ENCODE measurements around the gene ARPC5L. TPM values are rescaled to one million over a fixed set of nuclear protein-coding genes. Genes with fewer than 3 reads are reported as not detected.

ARPC5L gene
- total RNA-seq, 1 donor from 2014 or later = 35.1 TPM

GRCh38 chr9:124885551-124885950 lies 23.6 kb downstream of the ARPC5L start:
- TF ChIP-seq CTCF (IDR thresholded peaks at IDR 0.05) = no peak
- no peaks in the 10 kb centered on the region for H3K27me3 Mint-ChIP-seq (ENCODE audit: low read depth)
- DNase-seq (ENCODE audit: low spot score) = no peak
- H3K27ac Mint-ChIP-seq (ENCODE audit: unreplicated experiment) = no peak overlapping the region
- H3K9me3 Mint-ChIP-seq (ENCODE audit: low read depth) = no peaks in the 10 kb centered on the region
- H3K36me3 Mint-ChIP-seq (ENCODE audit: low read depth) = peaks cover 35% of the 10 kb centered on the region
- H3K4me3 Mint-ChIP-seq (ENCODE audit: unreplicated experiment) = no peak overlapping the region
- no peaks in the 10 kb centered on the region for H3K4me1 Mint-ChIP-seq (ENCODE audit: low read depth)

GRCh38 chr9:124886461-124886860 lies 24.5 kb downstream of the ARPC5L start:
- Mint-ChIP-seq H3K9me3 (ENCODE audit: low read depth) (no peaks in the 10 kb centered on the region), H3K4me3 (ENCODE audit: unreplicated experiment) (no peak overlapping the region), H3K36me3 (ENCODE audit: low read depth) (peaks cover 42% of the 10 kb centered on the region), H3K4me1 (ENCODE audit: low read depth) (no peaks in the 10 kb centered on the region), H3K27me3 (ENCODE audit: low read depth) (no peaks in the 10 kb centered on the region), H3K27ac (ENCODE audit: unreplicated experiment) (no peak overlapping the region)
- no peak for DNase-seq (ENCODE audit: low spot score)
- TF ChIP-seq CTCF (IDR thresholded peaks at IDR 0.05) = no peak

- H3K27me3 Mint-ChIP-seq (ENCODE audit: low read depth) = no peaks in the 10 kb centered on the region
- H3K36me3 Mint-ChIP-seq (ENCODE audit: low read depth) = peaks cover 40% of the 10 kb centered on the region
- no peak overlapping the region for H3K27ac Mint-ChIP-seq (ENCODE audit: unreplicated experiment)
- DNase-seq (ENCODE audit: low spot score) = no peak
- H3K4me3 Mint-ChIP-seq (ENCODE audit: unreplicated experiment) = no peak overlapping the region
- TF ChIP-seq CTCF (IDR thresholded peaks at IDR 0.05) = no peak
- H3K4me1 Mint-ChIP-seq (ENCODE audit: low read depth) = no peaks in the 10 kb centered on the region
- no peaks in the 10 kb centered on the region for H3K9me3 Mint-ChIP-seq (ENCODE audit: low read depth)
Observed at GRCh38 chr9:124886866-124887492, 25.0 kb downstream of the ARPC5L start.

- H3K4me3 Mint-ChIP-seq (ENCODE audit: unreplicated experiment) = no peak overlapping the region
Observed at GRCh38 chr9:124887832-124888231, 25.9 kb downstream of the ARPC5L start.

GRCh38 chr9:124889006-124889405 lies 27.1 kb downstream of the ARPC5L start:
- peak; percentile 72 for DNase-seq (ENCODE audit: low spot score)
- Mint-ChIP-seq H3K27ac (ENCODE audit: unreplicated experiment) (no peak overlapping the region), H3K9me3 (ENCODE audit: low read depth) (no peaks in the 10 kb centered on the region), H3K36me3 (ENCODE audit: low read depth) (peaks cover 43% of the 10 kb centered on the region), H3K4me1 (ENCODE audit: low read depth) (no peaks in the 10 kb centered on the region), H3K4me3 (ENCODE audit: unreplicated experiment) (no peak overlapping the region), H3K27me3 (ENCODE audit: low read depth) (no peaks in the 10 kb centered on the region)
- TF ChIP-seq CTCF (IDR thresholded peaks at IDR 0.05) = no peak

More at GRCh38 chr9:124887832-124888231, 25.9 kb downstream of the ARPC5L start:
- Mint-ChIP-seq H3K27me3 (ENCODE audit: low read depth) (no peaks in the 10 kb centered on the region), H3K27ac (ENCODE audit: unreplicated experiment) (no peak overlapping the region), H3K9me3 (ENCODE audit: low read depth) (no peaks in the 10 kb centered on the region), H3K36me3 (ENCODE audit: low read depth) (peaks cover 42% of the 10 kb centered on the region), H3K4me1 (ENCODE audit: low read depth) (no peaks in the 10 kb centered on the region)
- TF ChIP-seq CTCF (IDR thresholded peaks at IDR 0.05) = no peak
- DNase-seq (ENCODE audit: low spot score) = no peak
